HUES48 (cell line): ENCODE data around the gene SSR3.
"Not testable (repeated sequence)": the region's sequence is repeated elsewhere in the genome, so short reads cannot be mapped to it uniquely, and the experiment has no call there.

ENCODE experiments used
- H3K27ac ChIP-seq: one replicate; pipeline ENCODE4 v1.7.0; 2013; ENCODE audit warnings: low read depth, low read length, inconsistent platforms
- H3K27me3 ChIP-seq: 2 replicates; pipeline ENCODE4 v1.6.1; 2013; ENCODE audit warnings: mild to moderate bottlenecking, low read length; ENCODE audit not compliant: control insufficient read depth, insufficient read depth
- H3K36me3 ChIP-seq: 2 replicates; pipeline ENCODE4 v1.6.1; 2013; ENCODE audit warnings: low read length; ENCODE audit not compliant: control insufficient read depth, insufficient read depth
- H3K4me1 ChIP-seq: 2 replicates; pipeline ENCODE4 v1.6.1; 2013; ENCODE audit warnings: mild to moderate bottlenecking, low read length; ENCODE audit not compliant: control insufficient read depth, insufficient read depth
- H3K4me3 ChIP-seq: 2 replicates; pipeline ENCODE4 v1.5.1; 2013; ENCODE audit warnings: mild to moderate bottlenecking, low read depth, low read length
- H3K9ac ChIP-seq: 2 replicates; pipeline ENCODE4 v1.6.1; 2013; ENCODE audit warnings: mild to moderate bottlenecking, low read depth, low read length, moderate library complexity
- H3K9me3 ChIP-seq: 2 replicates; pipeline ENCODE4 v1.6.1; 2013; ENCODE audit warnings: low read length; ENCODE audit not compliant: control insufficient read depth, insufficient read depth

The SSR3 gene

DNA sequence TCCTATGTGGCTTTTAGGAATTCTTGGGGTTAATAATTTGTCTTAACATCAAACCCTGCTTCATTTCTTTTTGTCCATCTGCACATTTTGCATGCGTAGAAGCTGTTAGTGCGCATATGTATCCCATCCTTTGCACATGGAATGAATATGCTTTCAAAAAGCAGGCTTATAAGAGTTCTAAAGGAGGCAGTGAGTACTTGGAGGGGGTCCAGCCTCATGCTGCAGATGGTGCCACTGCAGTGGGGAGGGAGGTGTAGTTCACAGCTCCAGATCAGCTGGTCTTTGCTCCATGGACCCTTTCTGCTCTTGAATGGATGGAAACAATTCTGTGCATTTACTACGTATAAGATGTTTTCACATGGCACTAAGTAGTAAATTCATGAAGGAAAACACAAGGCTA lies 20.7 kb upstream of the SSR3 start:
- Histone ChIP-seq H3K27me3 (no peaks in the 10 kb centered on the region), H3K4me3 (no peak overlapping the region), H3K27ac (no peak overlapping the region), H3K4me1 (peaks cover 4% of the 10 kb centered on the region; the same call in 1 of the 2 replicates), H3K36me3 (no peaks in the 10 kb centered on the region), H3K9ac (no peak overlapping the region), H3K9me3 (no peaks in the 10 kb centered on the region)

DNA sequence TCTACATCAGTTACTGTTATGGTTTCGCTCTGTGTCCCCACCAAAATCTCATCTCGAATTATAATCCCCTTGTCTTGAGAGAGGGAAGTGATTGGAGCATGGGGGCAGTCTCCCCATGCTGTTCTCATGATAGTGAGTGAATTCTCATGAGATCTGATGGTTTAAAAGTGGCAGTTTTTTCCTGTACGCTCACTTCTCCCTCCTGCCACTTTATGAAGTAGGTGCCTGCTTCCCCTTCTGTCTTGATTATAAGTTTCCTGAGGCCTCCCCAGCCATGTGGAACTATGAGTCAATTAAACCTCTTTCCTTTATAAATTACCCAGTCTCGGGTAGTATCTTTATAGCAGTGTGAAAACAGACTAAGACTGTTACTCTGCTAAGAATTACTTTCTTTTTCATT lies 15.0 kb upstream of the SSR3 start:
- H3K36me3 ChIP-seq, H3K9ac ChIP-seq, H3K27ac ChIP-seq, H3K27me3 ChIP-seq, H3K4me1 ChIP-seq, H3K9me3 ChIP-seq, H3K4me3 ChIP-seq: not testable (repeated sequence)

DNA sequence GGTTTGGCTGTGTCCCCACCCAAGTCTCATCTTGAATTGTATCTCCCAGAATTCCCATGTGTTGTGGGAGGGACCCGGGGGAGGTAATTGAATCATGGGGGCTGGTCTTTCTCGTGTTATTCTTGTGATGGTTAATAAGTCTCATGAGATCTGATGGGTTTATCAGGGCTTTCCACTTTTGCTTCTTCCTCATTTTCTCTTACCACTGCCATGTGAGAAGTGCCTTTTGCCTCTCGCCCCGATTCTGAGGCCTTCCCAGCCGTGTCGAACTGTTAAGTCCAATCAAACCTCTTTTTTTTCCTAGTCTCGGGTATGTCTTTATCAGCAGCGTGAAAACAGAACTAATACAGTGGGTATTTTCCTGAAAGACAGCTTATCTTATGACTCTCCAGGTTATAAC lies 14.1 kb upstream of the SSR3 start:
- H3K36me3 ChIP-seq, H3K27ac ChIP-seq, H3K9me3 ChIP-seq, H3K4me1 ChIP-seq, H3K27me3 ChIP-seq, H3K9ac ChIP-seq, H3K4me3 ChIP-seq: not testable (repeated sequence)

DNA sequence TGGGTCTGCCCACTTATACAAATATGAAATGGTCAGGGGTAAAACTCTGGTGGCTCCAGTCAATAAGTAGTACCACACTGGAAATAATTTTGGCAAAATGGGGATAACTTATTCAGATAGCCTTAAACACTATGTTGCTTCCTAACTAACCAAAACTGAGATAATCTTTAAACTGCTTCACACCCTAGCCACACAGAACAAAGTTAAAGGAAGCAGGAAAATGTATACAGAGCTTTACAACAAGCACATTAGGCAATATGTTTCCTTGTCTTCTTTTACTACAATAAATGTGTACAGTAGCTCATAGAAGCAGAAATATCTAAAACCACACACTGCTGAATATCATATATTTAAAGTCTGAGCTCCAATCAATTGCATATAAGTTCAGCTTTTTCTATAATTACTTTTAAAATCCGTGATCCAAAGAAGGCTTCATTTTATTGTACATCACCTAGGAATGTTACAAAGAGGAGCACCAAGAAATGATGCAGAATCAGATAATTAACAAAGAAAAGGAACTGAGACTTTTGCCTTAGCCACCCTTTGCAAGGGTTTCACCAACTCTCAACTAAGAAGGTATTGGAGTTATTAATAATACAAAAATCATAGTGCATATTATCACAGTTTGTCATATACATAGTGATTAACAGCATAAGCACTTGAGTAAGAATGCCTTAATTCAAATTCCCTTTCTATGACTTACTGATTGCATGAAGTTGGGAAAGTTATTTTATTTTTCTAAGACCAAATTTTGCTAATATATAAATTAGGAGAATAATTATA lies 9.2 kb upstream of the SSR3 start:
- Histone ChIP-seq H3K4me1 (no peaks in the 10 kb centered on the region), H3K4me3 (no peak overlapping the region), H3K9ac (no peak overlapping the region), H3K27ac (no peak overlapping the region), H3K27me3 (no peaks in the 10 kb centered on the region), H3K9me3 (no peaks in the 10 kb centered on the region; the same call in 1 of the 2 replicates), H3K36me3 (no peaks in the 10 kb centered on the region)

DNA sequence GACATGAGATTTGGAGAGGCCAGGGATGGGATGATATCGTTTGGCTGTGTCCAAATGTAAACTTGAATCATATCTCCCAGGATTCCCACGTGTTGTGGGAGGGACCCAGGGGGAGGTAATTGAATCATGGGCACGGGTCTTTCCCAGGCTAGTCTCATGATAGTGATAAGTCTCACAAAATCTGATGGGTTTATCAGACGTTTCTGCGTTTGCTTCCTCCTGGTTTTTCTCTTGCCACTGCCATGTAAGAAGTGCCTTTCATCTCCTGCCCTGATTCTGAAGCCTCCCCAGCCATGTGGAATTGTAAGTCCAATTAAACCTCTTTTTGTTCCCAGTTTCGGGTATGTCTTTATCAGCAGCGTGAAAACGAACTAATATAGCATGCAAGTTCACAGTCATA lies 7.6 kb upstream of the SSR3 start:
- H3K27me3 ChIP-seq: not testable (repeated sequence)

DNA sequence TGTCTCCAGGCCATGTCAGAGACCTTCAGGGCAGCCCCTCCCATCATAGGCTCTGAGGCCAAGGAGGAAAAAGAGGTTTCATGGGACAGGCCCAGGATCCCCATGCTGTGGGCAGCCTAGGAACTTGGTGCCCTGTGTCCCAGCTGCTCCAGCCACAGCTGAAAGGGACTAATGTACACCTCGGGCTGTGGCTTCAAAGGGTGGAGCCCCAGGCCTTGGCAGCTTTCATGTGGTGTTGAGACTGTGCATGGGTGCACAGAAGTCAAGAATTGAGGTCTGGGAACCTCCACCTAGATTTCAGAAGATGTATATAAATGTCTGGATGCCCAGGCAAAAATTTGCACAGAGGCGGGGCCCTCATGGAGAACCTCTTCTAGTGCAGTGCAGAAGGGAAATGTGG lies 6.6 kb upstream of the SSR3 start:
- no peaks in the 10 kb centered on the region for H3K9me3 ChIP-seq
- H3K4me3 ChIP-seq: no peak overlapping the region
- no peak overlapping the region for H3K27ac ChIP-seq
- no peaks in the 10 kb centered on the region for H3K4me1 ChIP-seq
- no peak overlapping the region for H3K9ac ChIP-seq
- no peaks in the 10 kb centered on the region for H3K27me3 ChIP-seq
- H3K36me3 ChIP-seq: no peaks in the 10 kb centered on the region

More for the DNA sequence above, 7.6 kb upstream of the SSR3 start:
- not testable (repeated sequence) for H3K9ac ChIP-seq, H3K4me1 ChIP-seq, H3K9me3 ChIP-seq, H3K27ac ChIP-seq, H3K36me3 ChIP-seq, H3K4me3 ChIP-seq

DNA sequence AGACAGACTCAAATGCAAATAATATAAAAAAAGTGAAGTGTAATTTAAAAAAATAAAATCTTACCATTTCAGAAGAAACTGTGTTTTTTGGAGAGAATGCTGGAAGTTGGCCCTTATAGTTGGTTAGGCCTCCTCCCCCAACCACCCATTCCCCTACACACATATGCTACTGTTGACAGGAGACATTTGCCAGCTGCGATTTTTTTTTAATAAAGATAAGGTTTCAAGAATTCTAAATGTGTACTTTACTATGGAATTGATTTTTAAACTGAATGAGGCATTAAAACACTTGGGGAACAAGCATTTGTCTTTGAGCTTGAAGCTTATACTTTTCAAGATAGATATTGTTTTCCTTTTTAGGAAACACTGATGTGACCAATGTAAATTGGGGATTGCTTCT lies 4.4 kb upstream of the SSR3 start:
- H3K9ac ChIP-seq: no peak overlapping the region
- H3K4me1 ChIP-seq: no peaks in the 10 kb centered on the region
- no peaks in the 10 kb centered on the region for H3K27me3 ChIP-seq
- no peaks in the 10 kb centered on the region for H3K9me3 ChIP-seq
- H3K36me3 ChIP-seq: no peaks in the 10 kb centered on the region
- no peak overlapping the region for H3K27ac ChIP-seq
- H3K4me3 ChIP-seq: no peak overlapping the region

DNA sequence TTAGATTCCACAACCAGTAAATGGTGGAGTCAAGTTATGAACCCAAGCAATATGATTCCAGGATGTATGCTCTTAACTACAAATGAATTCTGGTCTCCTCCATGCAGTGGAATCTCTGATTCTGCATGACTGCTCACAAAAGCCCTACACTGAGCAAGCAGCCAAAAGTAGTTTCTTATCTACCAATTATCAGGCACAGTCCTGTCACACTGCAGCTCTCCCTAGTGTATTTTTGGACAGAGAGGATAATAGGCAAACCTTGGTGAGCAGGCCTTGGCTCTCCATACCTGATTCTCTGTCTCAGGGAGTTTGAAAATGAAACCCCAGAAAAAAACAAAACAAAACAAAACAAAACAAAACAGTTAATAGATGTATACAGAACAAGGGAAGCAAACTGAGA lies 3.5 kb upstream of the SSR3 start:
- Histone ChIP-seq H3K27me3 (no peaks in the 10 kb centered on the region), H3K27ac (no peak overlapping the region), H3K4me3 (no peak overlapping the region), H3K9me3 (no peaks in the 10 kb centered on the region), H3K9ac (no peak overlapping the region), H3K36me3 (peaks cover 3% of the 10 kb centered on the region), H3K4me1 (peaks cover 5% of the 10 kb centered on the region; the same call in 1 of the 2 replicates)

DNA sequence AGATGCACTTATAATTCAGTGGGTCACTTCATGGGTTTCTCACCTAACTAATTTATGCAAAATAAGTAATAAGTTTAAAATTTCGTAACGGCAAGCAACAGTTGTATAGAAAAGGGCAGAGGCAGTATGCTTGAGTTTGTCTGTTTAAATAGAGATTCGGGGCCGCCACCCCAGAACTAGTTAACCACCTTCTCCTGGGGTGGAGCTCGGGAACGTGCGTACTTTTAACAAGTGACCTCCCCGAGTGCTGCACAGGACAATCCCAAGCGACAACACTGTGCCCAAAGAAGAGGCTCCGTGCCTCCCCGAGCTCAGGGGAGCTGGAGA lies 439 bp downstream of the SSR3 start:
- Histone ChIP-seq H3K27me3 (no peaks in the 10 kb centered on the region), H3K4me1 (peaks cover 5% of the 10 kb centered on the region; the same call in 1 of the 2 replicates), H3K9ac (peak overlapping the region; percentile 92), H3K9me3 (no peaks in the 10 kb centered on the region), H3K27ac (peak overlapping the region; percentile 92), H3K36me3 (peaks cover 42% of the 10 kb centered on the region), H3K4me3 (peak overlapping the region; percentile 91)

DNA sequence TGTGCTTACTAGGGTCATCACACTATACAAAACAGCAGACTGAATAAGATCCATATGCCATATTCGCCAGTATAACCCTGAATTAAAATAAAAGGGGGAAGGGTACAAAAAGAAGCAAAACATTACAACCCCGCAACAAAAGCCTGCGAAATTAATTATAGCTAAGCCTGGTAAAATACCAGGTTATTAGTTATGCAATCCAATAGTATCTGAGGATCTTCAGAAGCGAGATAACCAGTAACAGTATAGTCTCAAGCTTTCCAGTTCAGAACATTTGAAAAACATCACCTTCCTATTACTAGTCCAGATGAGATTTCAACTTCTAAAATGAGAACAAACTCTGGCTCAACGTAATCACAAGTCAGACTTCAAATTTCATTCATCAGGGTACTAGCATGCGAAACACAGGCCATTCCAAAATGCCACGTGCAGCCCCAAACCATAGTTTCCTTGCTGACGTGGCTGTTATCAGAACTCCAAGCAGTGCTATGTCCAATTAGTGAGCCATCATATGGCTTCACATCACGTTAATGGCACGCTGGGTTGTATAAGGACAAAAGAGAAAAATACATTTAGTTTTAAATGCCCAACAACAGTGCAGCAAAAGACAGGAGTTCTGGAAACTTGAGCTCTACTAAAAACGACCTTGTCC lies 1.1 kb downstream of the SSR3 start:
- Histone ChIP-seq H3K9me3 (no peaks in the 10 kb centered on the region), H3K27ac (no peak overlapping the region), H3K36me3 (peaks cover 49% of the 10 kb centered on the region), H3K27me3 (no peaks in the 10 kb centered on the region), H3K9ac (peak overlapping the region; percentile 92), H3K4me1 (peaks cover 5% of the 10 kb centered on the region; the same call in 1 of the 2 replicates), H3K4me3 (peak overlapping the region; percentile 91)

DNA sequence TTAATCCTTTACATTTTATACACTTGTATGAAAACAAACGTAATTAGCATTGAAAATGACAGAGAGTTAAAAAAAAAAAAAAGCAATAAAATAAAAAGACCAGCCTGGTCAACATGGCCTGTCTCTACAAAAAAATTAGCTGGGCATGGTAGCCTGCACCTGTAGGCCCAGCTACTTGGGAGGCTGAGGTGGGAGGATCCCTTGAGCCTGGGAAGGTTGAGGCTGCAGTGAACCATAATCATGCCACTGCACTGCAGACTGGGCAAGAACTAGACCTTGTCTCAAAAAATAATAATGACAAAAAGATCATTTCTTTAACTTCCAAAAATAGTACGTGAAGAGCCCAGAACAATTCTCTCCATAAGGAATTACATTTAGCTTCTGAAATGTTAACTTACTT lies 1.9 kb downstream of the SSR3 start:
- H3K9ac ChIP-seq: no peak overlapping the region
- H3K27ac ChIP-seq: no peak overlapping the region
- peaks cover 57% of the 10 kb centered on the region for H3K36me3 ChIP-seq
- no peaks in the 10 kb centered on the region for H3K9me3 ChIP-seq
- peaks cover 5% of the 10 kb centered on the region; the same call in 1 of the 2 replicates for H3K4me1 ChIP-seq
- H3K4me3 ChIP-seq: peak overlapping the region; percentile 91
- no peaks in the 10 kb centered on the region for H3K27me3 ChIP-seq
